Measurements from ENCODE around the gene WDR45B. TPM values are rescaled to one million over a fixed set of nuclear protein-coding genes. Genes with fewer than 3 reads are reported as not detected.

Gene WDR45B
- total and polyA plus RNA-seq, 2 donors (not counting 3 experiments of a cell fraction or from before 2014, with no cell fraction given): 62.0 to 76.7 TPM

GRCh38 chr17:82650723-82651122 lies 2.5 kb upstream of the WDR45B start:
- ChIA-PET CTCF (no interaction called here), POLR2A (no interaction called here)
- no TSS peak for BruUV-seq (replicated peaks)

More at GRCh38 chr17:82650723-82651122, 2.5 kb upstream of the WDR45B start:
- dilution Hi-C loops (cut with MboI; ENCODE audit: extremely low pct_ligation_motif_present, low sequenced_read_pairs): no loop called here
- H3K9me3 ChIP-seq (replicated peaks; ENCODE audit: control insufficient read depth, insufficient read depth, low read length): no peaks in the 10 kb centered on the region
- intact Hi-C loops (cut with micrococcal nuclease): no loop called here
- DNase-seq (ENCODE audit: low read depth, low spot score) (no peak), FAIRE-seq (no peak)
- H4K20me1 ChIP-seq (replicated peaks; ENCODE audit: control insufficient read depth, extremely low read depth, insufficient read depth, low read length): peaks cover 2% of the 10 kb centered on the region
- peaks cover 22% of the 10 kb centered on the region for H3K79me2 ChIP-seq (ENCODE audit: control insufficient read depth, insufficient read depth, low read length)
- H2AFZ ChIP-seq (ENCODE audit: low read depth, low read length): no peak overlapping the region
- no peak overlapping the region for H3K27ac ChIP-seq (ENCODE audit: insufficient read depth, low read depth, low read length)
- TF ChIP-seq POLR2A (IDR thresholded peaks at IDR 0.05; ENCODE audit: low read depth, low read length) (no peak), EZH2 (IDR thresholded peaks at IDR 0.05; ENCODE audit: borderline replicate concordance, low read depth, low read length, severe bottlenecking) (no peak), MYC (IDR thresholded peaks at IDR 0.05; ENCODE audit: low read depth, low read length) (no peak), GATA2 (IDR thresholded peaks at IDR 0.05; ENCODE audit: insufficient read depth, insufficient read length, low read depth, low read length) (no peak), FOS (IDR thresholded peaks at IDR 0.05; ENCODE audit: borderline replicate concordance, insufficient read depth, low read length) (no peak), MAX (IDR thresholded peaks at IDR 0.05; ENCODE audit: insufficient read depth, insufficient read length) (no peak), POLR2AphosphoS5 (IDR thresholded peaks at IDR 0.05; ENCODE audit: insufficient read depth, low read depth, low read length) (no peak), JUN (IDR thresholded peaks at IDR 0.05; ENCODE audit: borderline replicate concordance, insufficient read depth, insufficient read length, low read depth) (no peak), CTCF (IDR thresholded peaks at IDR 0.05; ENCODE audit: extremely low read depth in 1 of 2, insufficient read depth in 1 of 2, low read depth in 1 of 2, low read length in 2 of 2) (no peak)
- no peaks in the 10 kb centered on the region for H3K27me3 ChIP-seq (ENCODE audit: control insufficient read depth in 2 of 2, insufficient read depth in 2 of 2, low read length in 2 of 2)
- H3K36me3 ChIP-seq (ENCODE audit: control insufficient read depth in 2 of 2, extremely low read depth in 1 of 2, insufficient read depth in 2 of 2, low read length in 2 of 2): no peaks in the 10 kb centered on the region
- no peak overlapping the region for H3K9ac ChIP-seq (replicated peaks; ENCODE audit: extremely low read depth, insufficient read depth, low read length)
- H3K9me1 ChIP-seq (replicated peaks; ENCODE audit: control insufficient read depth, extremely low read depth, insufficient read depth, low read length): no peaks in the 10 kb centered on the region
- H3K4me1 ChIP-seq (ENCODE audit: control insufficient read depth, extremely low read depth, insufficient read depth, low read length): peaks cover 6% of the 10 kb centered on the region
- no peak overlapping the region for H3K4me3 ChIP-seq (replicated peaks in 1 of 3; ENCODE audit: insufficient read depth in 1 of 3, low read depth in 1 of 3, low read length in 3 of 3)
- no peak overlapping the region for H3K4me2 ChIP-seq (ENCODE audit: insufficient read depth, low read length)
